Left colon (tissue), 2 donors: ENCODE results near the gene PANK2. TPM values are rescaled to one million over a fixed set of nuclear protein-coding genes. Genes with fewer than 3 reads are reported as not detected.
"Not testable (repeated sequence)": the region's sequence is repeated elsewhere in the genome, so short reads cannot be mapped to it uniquely, and the experiment has no call there.

ENCODE experiments used
- ATAC-seq: fragments of 200-7000 bp; cut with Tn5 transposase; one replicate; pipeline ENCODE4 v1.9.1; 2020; ENCODE audit warnings: mild to moderate bottlenecking, moderate library complexity
- DNase-seq, 2 donors: peaks; one replicate each; pipeline ENCODE4 v3.0.0-alpha.2; 2020
- intact Hi-C, 2 donors: fragments of 100-400 bp; cut with DNase I in 1 of 2; cut with micrococcal nuclease in 1 of 2; formaldehyde crosslinking; loops; one replicate each; pipeline versions ENCODE4 v1.11.2 to v1.14.0; 2022; cut with DNase I, micrococcal nuclease
- total RNA-seq, 2 donors: library from RNA; stranded (reverse); fragmentation: NEBNext Ultra II Directional; extraction: Animal tissue kit (Norgen Biotek cat#: 25700); gene quantifications; one replicate each; pipeline ENCODE4 v1.2.1, GENCODE V29; 2021
- donor health status: DM: no; HTN: no; CAD: no.
- donor health status: DM: yes; HTN: yes; CAD: no.

PANK2 gene
- total RNA-seq, 2 donors from 2014 or later = 26.9 to 28.8 TPM

DNA sequence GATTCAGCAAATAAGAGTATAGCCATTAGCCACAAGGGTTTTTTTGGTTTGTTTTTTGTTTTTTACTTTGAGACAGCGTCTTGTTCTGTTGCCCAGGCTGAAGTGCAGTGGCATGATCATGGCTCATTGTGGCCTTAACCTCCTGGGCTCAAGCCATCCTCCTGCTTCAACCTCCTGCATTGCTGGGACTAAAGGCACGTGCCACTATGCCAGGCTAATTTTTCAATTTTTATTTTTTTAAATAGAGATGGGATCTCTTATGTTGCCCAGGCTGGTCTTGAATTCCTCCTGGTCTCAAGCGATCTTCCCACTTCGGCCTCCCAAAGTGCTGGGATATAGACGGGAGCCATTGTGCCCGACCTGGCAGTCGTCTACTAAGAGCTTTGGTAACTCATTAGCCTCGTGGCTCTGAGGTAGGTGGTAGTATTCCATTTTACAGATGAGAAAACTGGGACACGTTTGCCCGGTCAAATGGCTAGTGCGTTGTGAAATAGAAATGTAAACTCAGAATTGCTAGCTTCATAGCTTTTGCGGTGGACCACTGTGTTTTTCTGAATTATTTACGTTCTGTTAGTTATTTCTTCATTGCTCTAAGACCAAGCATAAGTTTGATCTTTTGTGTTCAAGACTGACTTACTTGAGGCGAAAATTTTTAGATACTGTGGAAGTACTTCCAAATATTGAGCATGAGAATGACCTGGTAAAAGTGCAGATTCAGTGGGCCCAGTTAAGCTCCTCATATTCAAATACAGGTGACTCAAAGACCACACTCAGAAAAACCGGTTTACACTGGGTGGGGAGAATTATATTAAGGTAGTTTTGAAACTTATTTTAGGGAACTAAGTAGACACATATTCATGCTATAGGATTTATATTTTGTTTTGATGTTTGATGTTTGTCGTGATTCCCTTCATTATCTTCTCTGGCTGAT is 2.1 kb downstream of the PANK2 start:
- ATAC-seq = no peak
- intact Hi-C loops = loop anchor here in 1 of 2 donors (10.0 kb wide), 1 partner anchor 114 kb away; no protein-coding TSS in a partner anchor
- DNase-seq = no peak

GRCh38 chr20:3894796-3895195 is 5.6 kb downstream of the PANK2 start:
- ATAC-seq = no peak
- intact Hi-C loops = loop anchor here in 1 of 2 donors (10.0 kb wide), 1 partner anchor 110 kb away; no protein-coding TSS in a partner anchor
- DNase-seq = no peak

- no peak for ATAC-seq
- intact Hi-C loops = loop anchor here in 1 of 2 donors (10.0 kb wide), 1 partner anchor 108 kb away; no protein-coding TSS in a partner anchor
- DNase-seq = no peak
Observed at GRCh38 chr20:3896302-3896701, 7.1 kb downstream of the PANK2 start.

DNA sequence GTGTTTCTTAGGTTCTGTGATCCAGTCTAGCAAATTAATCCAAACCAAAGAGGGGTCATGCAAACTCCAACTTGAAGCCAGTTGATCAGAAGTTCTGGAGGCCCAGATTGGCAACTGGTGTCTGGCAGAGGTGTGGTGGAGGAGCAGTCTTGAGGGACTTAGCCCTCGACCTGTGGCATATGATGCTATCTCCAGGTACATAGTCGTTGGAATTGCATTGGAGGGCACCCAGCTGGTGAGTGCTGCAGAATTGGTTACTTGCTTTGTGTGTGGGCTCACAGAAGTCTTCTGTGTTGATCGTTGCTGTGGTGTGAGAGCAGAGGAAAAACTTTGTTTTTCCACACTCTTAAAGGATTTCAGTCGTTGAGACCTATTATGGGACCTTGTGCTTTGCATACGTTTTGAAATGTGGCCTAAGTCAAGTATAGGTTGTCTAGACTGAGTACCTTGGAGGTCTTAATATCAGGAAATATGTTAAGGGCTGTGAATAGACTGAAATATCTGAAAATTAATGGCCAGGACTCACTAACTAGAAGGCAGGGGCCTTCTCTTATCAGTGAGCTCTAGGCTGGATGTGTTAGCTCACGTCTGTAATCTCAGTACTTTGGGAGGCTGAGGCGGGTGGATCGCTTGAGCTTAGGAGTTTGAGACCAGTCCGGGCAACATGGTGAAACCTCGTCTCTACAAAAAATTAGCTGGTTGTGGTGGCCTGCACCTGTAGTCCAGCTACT is 7.8 kb downstream of the PANK2 start:
- DNase-seq = no peak
- no peak for ATAC-seq
- intact Hi-C loops = loop anchor here in 1 of 2 donors (10.0 kb wide), 1 partner anchor 108 kb away; no protein-coding TSS in a partner anchor

DNA sequence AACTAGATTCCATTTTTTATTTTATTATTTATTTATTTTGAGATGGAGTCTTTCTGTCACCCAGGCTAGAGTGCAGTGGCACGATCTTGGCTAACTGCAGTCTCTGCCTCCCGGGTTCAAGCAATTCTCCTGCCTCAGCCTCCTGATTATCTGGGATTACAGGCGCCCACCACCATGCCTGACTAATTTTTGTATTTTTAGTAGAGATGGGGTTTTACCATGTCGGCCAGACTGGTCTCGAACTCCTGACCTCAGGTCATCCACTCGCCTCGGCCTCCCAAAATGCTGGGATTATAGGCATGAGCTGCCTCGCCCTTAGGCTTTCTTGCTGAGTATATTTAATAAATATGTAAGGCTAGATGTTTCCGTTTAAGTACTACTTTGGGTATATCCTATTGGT is 9.0 kb downstream of the PANK2 start:
- intact Hi-C loops = loop anchor here in 1 of 2 donors (10.0 kb wide), 1 partner anchor 107 kb away; no protein-coding TSS in a partner anchor
- DNase-seq = not testable (repeated sequence)

GRCh38 chr20:3898639-3899038 is 9.5 kb downstream of the PANK2 start:
- intact Hi-C loops = loop anchor here in 1 of 2 donors (10.0 kb wide), 1 partner anchor 106 kb away; no protein-coding TSS in a partner anchor
- DNase-seq = no peak
- no peak for ATAC-seq

More for the DNA sequence above, 9.0 kb downstream of the PANK2 start:
- not testable (repeated sequence) for ATAC-seq

DNA sequence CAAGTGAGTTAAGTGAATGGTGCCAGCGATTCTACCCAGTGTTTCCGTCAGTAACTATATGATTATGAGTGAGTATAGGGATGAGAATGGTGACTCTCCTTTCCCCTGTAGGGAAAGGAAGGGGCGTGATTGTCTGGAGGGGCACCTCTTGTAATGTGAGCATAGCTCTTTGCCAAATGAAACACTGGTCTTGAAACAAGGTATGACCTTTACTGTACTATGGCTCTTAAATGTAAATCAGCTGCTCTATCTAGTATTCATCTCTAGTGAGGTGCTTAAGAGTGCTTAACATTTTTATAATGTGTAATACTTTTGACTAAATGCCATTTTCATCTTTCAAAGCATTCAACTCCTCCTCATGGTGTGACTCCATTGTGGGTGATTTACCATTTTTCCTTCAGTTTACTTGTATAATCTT is 11.0 kb downstream of the PANK2 start:
- ATAC-seq (no peak), DNase-seq (no peak)
- intact Hi-C loops = no loop called here

DNA sequence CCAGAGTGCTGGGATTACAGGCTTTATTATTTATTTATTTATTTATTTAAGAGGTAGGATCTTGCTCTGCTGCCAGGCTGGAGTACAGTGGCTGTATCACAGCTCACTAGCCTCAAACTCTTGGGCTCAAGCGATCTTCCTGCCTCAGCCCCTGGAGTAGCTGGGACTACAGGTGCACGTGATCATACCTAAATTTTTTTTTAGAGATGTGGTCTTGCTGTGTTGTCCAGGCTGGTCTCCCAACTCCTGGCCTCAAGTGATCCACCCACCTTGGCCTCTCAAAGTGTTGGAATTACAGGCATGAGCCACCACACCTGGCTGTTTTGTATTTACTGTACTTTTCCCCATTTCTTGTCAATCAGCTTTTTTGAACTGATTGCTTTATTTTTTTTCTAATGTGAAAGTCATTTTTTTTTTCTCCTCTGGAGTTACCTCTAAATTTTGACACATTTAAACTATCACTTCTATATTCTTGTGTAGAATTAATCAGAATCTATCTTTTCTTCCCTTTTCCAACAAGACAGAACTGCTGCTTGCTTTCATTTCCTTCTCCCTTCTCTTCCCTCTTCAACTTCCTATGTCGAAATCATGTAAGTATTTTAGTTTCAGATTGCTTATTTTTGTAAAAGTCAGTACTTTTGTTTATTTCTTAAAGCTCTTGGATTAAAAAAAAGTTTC is 12.0 kb downstream of the PANK2 start:
- intact Hi-C loops = no loop called here
- ATAC-seq = no peak

GRCh38 chr20:3901706-3902440 is 12.7 kb downstream of the PANK2 start:
- ATAC-seq = no peak
- intact Hi-C loops = no loop called here

More for the DNA sequence above, 12.0 kb downstream of the PANK2 start:
- no peak for DNase-seq

GRCh38 chr20:3902446-3902845 is 13.3 kb downstream of the PANK2 start:
- no peak for DNase-seq
- ATAC-seq = no peak
- intact Hi-C loops = no loop called here

More at GRCh38 chr20:3901706-3902440, 12.7 kb downstream of the PANK2 start:
- no peak for DNase-seq

DNA sequence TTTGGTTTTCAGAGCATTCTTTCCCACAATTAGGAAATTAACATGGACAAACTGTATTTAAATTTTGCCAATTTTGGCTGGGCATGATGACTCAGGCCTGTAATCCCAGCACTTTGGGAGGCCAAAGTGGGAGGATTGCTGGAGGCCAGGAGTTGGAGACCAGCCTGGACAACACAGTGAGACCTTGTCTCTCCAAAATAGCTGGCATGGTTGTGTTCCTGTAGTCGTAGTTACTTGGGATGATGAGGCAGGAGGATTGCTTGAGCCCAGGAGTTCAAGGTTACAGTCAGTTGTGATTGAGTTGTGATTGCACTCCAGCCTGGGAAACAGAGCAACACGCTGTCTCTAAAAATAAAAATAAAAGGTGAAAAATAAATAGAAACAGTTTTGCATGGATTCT is 15.0 kb downstream of the PANK2 start:
- intact Hi-C loops = no loop called here

GRCh38 chr20:3904857-3905256 is 15.7 kb downstream of the PANK2 start:
- intact Hi-C loops = no loop called here
- no peak for DNase-seq
- ATAC-seq = no peak

More for the DNA sequence above, 15.0 kb downstream of the PANK2 start:
- no peak for ATAC-seq
- DNase-seq = no peak

DNA sequence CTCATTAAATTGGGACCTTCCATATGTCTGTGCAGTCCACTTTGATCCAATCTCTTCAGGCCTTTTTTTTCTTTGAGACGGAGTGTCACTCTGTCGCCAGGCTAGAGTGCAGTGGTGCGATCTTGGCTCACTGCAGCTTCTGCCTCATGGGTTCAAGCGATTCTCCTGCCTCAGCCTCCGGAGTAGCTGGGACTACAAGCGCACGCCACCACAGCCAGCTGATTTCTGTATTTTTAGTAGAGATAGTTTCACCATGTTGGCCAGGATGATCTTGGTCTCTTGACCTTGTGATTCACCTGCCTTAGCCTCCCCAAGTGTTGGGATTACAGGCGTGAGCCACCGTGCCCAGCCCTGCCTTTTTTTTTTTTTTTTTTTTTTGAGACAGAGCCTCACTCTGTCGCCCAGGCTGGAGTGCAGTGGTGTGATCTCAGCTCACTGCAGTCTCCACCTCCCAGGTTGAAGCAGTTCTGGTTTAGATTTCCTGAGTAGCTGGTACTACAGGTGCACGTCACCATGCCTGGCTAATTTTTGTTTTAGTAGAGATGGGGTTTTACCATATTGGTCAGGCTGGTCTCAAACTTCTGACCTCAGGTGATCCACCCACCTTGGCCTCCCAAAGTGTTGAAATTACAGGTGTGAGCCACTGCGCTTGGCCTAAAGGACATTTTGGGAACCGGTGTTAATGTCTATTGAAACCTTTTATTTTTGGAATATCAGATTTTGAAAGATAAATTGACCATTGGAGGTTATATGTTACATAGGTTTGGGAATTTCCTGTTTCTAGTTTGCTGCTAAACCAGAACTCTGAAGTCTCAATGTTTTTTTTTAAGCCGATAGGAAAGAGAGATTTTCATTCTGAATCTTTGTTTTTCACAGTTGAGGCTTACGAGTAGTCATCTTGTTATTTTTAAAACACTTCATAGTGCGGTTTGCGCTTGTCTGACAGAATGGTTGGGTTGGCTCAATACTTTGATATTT is 17.8 kb downstream of the PANK2 start:
- intact Hi-C loops, ATAC-seq, DNase-seq: not testable (repeated sequence)

- no peak for ATAC-seq
- intact Hi-C loops = no loop called here
Observed at GRCh38 chr20:3908667-3909066, 19.5 kb downstream of the PANK2 start.

DNA sequence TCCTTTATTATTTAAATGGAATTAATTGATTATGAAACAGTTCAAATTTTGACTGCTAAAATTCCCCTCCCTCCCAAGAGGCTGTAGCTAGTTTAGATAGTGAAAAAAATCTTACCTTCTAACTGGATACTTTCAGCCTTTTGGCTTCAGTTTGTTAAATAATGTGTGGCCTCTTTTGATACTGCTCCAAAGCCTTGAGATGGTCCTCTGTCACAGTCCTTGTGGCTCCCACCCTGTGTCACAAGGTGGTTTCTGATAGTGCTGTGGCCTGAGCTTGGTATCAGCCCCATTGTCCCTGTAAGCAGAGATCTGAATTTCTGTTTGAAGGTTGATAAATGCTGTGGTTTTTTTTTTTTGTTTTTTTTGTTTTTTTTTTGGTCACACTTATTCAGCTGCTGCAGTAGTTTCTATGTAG is 20.8 kb downstream of the PANK2 start:
- intact Hi-C loops = no loop called here
- no peak for DNase-seq
- no peak for ATAC-seq

More at GRCh38 chr20:3908667-3909066, 19.5 kb downstream of the PANK2 start:
- DNase-seq = no peak

GRCh38 chr20:3910853-3911252 is 21.7 kb downstream of the PANK2 start:
- DNase-seq (no peak), ATAC-seq (peak; percentile 82)
- intact Hi-C loops = no loop called here

DNA sequence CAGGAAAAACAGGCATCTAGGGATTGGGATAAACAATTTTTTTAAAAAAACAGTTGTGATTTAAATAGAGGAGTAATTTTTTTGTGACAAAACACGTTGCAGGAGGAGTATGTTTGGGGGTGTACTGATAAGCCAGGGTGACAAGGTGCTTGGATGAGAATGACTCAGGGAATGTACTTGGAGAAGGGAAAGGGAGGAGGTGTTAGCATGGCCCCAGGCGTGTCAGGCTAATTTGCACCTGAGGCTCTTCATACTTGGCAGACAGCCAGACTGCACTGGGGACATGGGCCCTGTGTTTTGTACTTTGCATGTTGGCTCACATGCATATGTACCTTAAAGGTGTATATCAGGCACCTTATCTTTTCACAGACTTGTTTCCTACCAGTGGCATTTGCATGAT is 22.8 kb downstream of the PANK2 start:
- ATAC-seq (peak; percentile 72), DNase-seq (peak; percentile 63 to 71)
- intact Hi-C loops = no loop called here
